ENCODE measurements around the gene P2RY11.

DNA sequence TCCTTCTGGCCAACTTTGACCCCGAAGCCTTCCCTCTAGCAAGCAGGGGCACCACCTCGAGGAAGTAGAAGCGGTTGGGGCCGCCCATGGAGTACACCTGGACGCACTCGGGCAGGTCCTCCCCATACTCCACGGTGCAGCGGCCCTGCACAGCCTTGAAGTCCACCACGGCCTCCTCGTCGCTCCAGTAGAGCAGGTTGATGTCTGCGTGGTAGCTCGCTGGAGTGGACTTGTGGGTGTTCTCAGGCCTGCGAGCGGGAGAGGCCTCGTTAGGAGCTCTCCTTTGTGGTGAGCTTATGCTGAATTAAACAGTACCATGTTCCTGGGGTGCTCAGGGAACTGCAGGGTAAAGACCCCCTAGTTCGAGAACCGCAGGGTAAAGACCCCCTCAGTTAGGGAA is 30.5 kb downstream of the P2RY11 start:
- TF ChIP-seq ZFP3 (CRISPR knock-in tag; IDR thresholded peaks at IDR 0.05) (no peak), BACH2 (CRISPR knock-in tag; IDR thresholded peaks at IDR 0.05; ENCODE audit: borderline replicate concordance) (no peak), SNAI2 (CRISPR knock-in tag; IDR thresholded peaks at IDR 0.05) (no peak), ZFP30 (CRISPR knock-in tag; IDR thresholded peaks at IDR 0.05) (no peak), POU6F1 (CRISPR knock-in tag; IDR thresholded peaks at IDR 0.05; ENCODE audit: borderline replicate concordance, low read depth) (no peak), ZNF70 (CRISPR knock-in tag; IDR thresholded peaks at IDR 0.05) (no peak), RARB (CRISPR knock-in tag; IDR thresholded peaks at IDR 0.05) (no peak), PATZ1 (CRISPR knock-in tag; IDR thresholded peaks at IDR 0.05; ENCODE audit: borderline replicate concordance) (no peak), PPARA (CRISPR knock-in tag; IDR thresholded peaks at IDR 0.05; ENCODE audit: borderline replicate concordance) (no peak)
- TF ChIP-seq, protein P1, sequence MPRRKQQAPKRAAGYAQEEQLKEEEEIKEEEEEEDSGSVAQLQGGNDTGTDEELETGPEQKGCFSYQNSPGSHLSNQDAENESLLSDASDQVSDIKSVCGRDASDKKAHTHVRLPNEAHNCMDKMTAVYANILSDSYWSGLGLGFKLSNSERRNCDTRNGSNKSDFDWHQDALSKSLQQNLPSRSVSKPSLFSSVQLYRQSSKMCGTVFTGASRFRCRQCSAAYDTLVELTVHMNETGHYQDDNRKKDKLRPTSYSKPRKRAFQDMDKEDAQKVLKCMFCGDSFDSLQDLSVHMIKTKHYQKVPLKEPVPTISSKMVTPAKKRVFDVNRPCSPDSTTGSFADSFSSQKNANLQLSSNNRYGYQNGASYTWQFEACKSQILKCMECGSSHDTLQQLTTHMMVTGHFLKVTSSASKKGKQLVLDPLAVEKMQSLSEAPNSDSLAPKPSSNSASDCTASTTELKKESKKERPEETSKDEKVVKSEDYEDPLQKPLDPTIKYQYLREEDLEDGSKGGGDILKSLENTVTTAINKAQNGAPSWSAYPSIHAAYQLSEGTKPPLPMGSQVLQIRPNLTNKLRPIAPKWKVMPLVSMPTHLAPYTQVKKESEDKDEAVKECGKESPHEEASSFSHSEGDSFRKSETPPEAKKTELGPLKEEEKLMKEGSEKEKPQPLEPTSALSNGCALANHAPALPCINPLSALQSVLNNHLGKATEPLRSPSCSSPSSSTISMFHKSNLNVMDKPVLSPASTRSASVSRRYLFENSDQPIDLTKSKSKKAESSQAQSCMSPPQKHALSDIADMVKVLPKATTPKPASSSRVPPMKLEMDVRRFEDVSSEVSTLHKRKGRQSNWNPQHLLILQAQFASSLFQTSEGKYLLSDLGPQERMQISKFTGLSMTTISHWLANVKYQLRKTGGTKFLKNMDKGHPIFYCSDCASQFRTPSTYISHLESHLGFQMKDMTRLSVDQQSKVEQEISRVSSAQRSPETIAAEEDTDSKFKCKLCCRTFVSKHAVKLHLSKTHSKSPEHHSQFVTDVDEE (CRISPR knock-in tag; IDR thresholded peaks at IDR 0.05) = no peak
